ENCODE measurements around the gene FOXS1. TPM values are rescaled to one million over a fixed set of nuclear protein-coding genes. Genes with fewer than 3 reads are reported as not detected.

The FOXS1 gene
- total RNA-seq, 1 experiment from 2014 or later, result 0.22 TPM

DNA sequence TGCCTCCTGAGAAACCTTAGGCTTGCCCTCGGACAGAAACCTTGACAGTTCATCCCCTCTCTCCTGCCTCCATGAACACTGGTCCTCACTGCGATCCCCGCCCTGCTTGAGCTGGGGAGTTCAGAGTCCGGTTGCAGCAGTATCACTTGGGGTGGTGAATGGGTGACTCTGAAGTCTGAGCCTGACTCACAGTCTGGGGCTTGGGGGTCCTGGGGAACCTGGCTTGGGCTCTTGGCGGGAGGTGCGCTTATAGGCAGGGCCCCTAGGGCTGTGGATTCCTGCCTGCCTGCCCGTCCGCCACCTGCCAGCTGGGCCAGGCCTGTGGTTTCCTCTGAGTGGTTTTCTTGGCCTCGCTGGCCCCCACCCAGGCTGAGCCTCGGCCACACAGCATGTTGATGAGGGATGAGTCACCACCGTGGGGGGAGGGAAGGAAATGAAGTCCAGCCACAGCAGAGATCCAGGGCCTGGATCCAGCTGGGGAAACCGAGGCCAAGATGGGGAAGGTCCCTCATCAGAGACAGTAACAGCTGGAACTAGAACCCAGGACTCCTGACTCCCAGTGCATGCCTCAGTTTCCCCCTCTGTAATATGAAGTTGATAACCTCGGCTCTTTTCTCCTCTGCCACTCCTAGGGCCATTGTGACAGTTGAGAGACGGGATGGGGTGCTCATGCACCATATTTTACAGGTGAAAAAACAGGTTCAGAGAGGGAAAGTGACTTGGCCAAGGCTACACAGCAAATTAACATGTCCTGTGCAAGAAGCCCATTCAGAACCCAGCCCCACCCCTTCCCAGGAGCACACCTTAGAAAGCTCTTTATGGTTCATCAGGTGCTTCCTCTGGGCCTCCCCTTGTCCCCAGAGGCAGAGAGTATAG, 9.2 kb downstream of the FOXS1 start:
- Histone ChIP-seq H2BK20ac (ENCODE audit: low read depth, low read length, poor library complexity, severe bottlenecking) (no peak overlapping the region), H2BK12ac (ENCODE audit: insufficient read length, low read depth, low read length) (no peak overlapping the region), H4K20me1 (ENCODE audit: control insufficient read depth, insufficient read depth, insufficient read length) (no peaks in the 10 kb centered on the region), H3K9ac (ENCODE audit: extremely low read depth, insufficient read length, low read length) (no peak overlapping the region), H3K9me3 (ENCODE audit: control insufficient read depth, low read depth, low read length) (no peaks in the 10 kb centered on the region), H3K79me2 (ENCODE audit: insufficient read depth, low read length) (no peaks in the 10 kb centered on the region), H3T11ph (ENCODE audit: low read length) (no peak overlapping the region), H3K56ac (ENCODE audit: insufficient read length, low read depth, low read length) (no peak overlapping the region), H3K18ac (ENCODE audit: insufficient read length, low read depth, low read length) (no peak overlapping the region), H3K14ac (ENCODE audit: insufficient read depth, low read length) (no peak overlapping the region), H3K4ac (ENCODE audit: low read depth, low read length) (no peak overlapping the region), H4K5ac (ENCODE audit: insufficient read length, low read depth, low read length) (no peak overlapping the region), H3K23me2 (ENCODE audit: insufficient read length, low read depth, low read length, poor library complexity, severe bottlenecking) (no peaks in the 10 kb centered on the region), H3K4me2 (ENCODE audit: insufficient read depth, insufficient read length, low read length) (no peak overlapping the region), H4K91ac (ENCODE audit: insufficient read length, low read depth, low read length) (no peak overlapping the region), H3K23ac (ENCODE audit: insufficient read length, low read depth, low read length) (no peak overlapping the region), H2BK15ac (ENCODE audit: low read depth, low read length) (no peak overlapping the region), H3K4me1 (ENCODE audit: insufficient read depth, low read length) (no peaks in the 10 kb centered on the region; the same call in 1 of the 2 replicates), H3K27me3 (ENCODE audit: insufficient read depth, low read length) (no peaks in the 10 kb centered on the region), H2BK120ac (ENCODE audit: low read depth, low read length, poor library complexity, severe bottlenecking) (no peak overlapping the region), H4K8ac (replicated peaks; ENCODE audit: insufficient read length, low read depth, low read length) (no peak overlapping the region), H2AK5ac (ENCODE audit: insufficient read length, low read length) (no peak overlapping the region), H3K27ac (ENCODE audit: insufficient read length, low read depth, low read length) (no peak overlapping the region), H3K79me1 (ENCODE audit: insufficient read depth, low read depth, low read length, poor library complexity, severe bottlenecking) (no peaks in the 10 kb centered on the region), H2BK5ac (ENCODE audit: insufficient read length, low read length) (no peak overlapping the region), H2AFZ (ENCODE audit: low read length) (no peak overlapping the region)
- WGBS (ENCODE audit: extremely low coverage, insufficient read length, low lambda C conversion rate), result no CpG with 5 or more reads among the region's 14 CpGs
- no peak for DNase-seq
- peaks cover 20 to 21% of the 10 kb centered on the region in 2 experiments for H3K4me1 Mint-ChIP-seq
- H3K4me3 Mint-ChIP-seq, result no peak overlapping the region
- H3K9me3 Mint-ChIP-seq, result no peaks in the 10 kb centered on the region
- peak overlapping the region in 1 of 3 experiments; percentile 40; a peak in 1 of 7 replicates for H3K27ac Mint-ChIP-seq
- peaks cover 2% of the 10 kb centered on the region for H3K27me3 Mint-ChIP-seq (ENCODE audit: low read depth)
- H3K36me3 Mint-ChIP-seq (ENCODE audit: insufficient read depth in 1 of 3, low read depth in 3 of 3), result no peaks in the 10 kb centered on the region
- TF ChIP-seq, protein P1, sequence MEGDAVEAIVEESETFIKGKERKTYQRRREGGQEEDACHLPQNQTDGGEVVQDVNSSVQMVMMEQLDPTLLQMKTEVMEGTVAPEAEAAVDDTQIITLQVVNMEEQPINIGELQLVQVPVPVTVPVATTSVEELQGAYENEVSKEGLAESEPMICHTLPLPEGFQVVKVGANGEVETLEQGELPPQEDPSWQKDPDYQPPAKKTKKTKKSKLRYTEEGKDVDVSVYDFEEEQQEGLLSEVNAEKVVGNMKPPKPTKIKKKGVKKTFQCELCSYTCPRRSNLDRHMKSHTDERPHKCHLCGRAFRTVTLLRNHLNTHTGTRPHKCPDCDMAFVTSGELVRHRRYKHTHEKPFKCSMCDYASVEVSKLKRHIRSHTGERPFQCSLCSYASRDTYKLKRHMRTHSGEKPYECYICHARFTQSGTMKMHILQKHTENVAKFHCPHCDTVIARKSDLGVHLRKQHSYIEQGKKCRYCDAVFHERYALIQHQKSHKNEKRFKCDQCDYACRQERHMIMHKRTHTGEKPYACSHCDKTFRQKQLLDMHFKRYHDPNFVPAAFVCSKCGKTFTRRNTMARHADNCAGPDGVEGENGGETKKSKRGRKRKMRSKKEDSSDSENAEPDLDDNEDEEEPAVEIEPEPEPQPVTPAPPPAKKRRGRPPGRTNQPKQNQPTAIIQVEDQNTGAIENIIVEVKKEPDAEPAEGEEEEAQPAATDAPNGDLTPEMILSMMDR (conservative IDR thresholded peaks at IDR 0.05), result no peak
